ENCODE results near the gene HSD17B1.
A peak's percentile ranks its signal among the peaks of the same experiment; 100 is the strongest.
"Not testable (repeated sequence)": the region's sequence is repeated elsewhere in the genome, so short reads cannot be mapped to it uniquely, and the experiment has no call there.

HSD17B1 gene

GRCh38 chr17:42537156-42537805, 15.4 kb upstream of the HSD17B1 start:
- peak overlapping the region; percentile 79 to 83 for H3K4me3 ChIP-seq (ENCODE audit: low read depth in 1 of 2, low read length in 1 of 2)
- H3K4me1 ChIP-seq (ENCODE audit: control insufficient read depth in 1 of 2, insufficient read depth in 1 of 2, low read depth in 1 of 2, low read length in 1 of 2) = peaks cover 17 to 18% of the 10 kb centered on the region in 2 experiments
- peak overlapping the region; percentile 80 for H3K27ac ChIP-seq
- no peaks in the 10 kb centered on the region for H3K9me3 ChIP-seq
- H3K27me3 ChIP-seq = no peaks in the 10 kb centered on the region
- peaks cover 24% of the 10 kb centered on the region for H3K36me3 ChIP-seq
- TF ChIP-seq CTCF (IDR thresholded peaks at IDR 0.05) = no peak

- Histone ChIP-seq H3K36me3 (peaks cover 31% of the 10 kb centered on the region), H3K4me3 (ENCODE audit: low read depth in 1 of 2, low read length in 1 of 2) (no peak overlapping the region), H3K27me3 (no peaks in the 10 kb centered on the region), H3K27ac (no peak overlapping the region), H3K4me1 (ENCODE audit: control insufficient read depth in 1 of 2, insufficient read depth in 1 of 2, low read depth in 1 of 2, low read length in 1 of 2) (peaks cover 16 to 17% of the 10 kb centered on the region in 2 experiments), H3K9me3 (no peaks in the 10 kb centered on the region)
- TF ChIP-seq CTCF (IDR thresholded peaks at IDR 0.05) = no peak
Observed at GRCh38 chr17:42537826-42538451, 14.8 kb upstream of the HSD17B1 start.

- no peak for TF ChIP-seq CTCF (IDR thresholded peaks at IDR 0.05)
- no peak overlapping the region for H3K27ac ChIP-seq
- H3K4me1 ChIP-seq (ENCODE audit: control insufficient read depth in 1 of 2, insufficient read depth in 1 of 2, low read depth in 1 of 2, low read length in 1 of 2) = peaks cover 16 to 17% of the 10 kb centered on the region in 2 experiments
- no peak overlapping the region for H3K4me3 ChIP-seq (ENCODE audit: low read depth in 1 of 2, low read length in 1 of 2)
- no peaks in the 10 kb centered on the region for H3K27me3 ChIP-seq
- H3K36me3 ChIP-seq = peaks cover 36% of the 10 kb centered on the region
- no peaks in the 10 kb centered on the region for H3K9me3 ChIP-seq
Observed at GRCh38 chr17:42538482-42538881, 14.2 kb upstream of the HSD17B1 start.

- peaks cover 12 to 13% of the 10 kb centered on the region in 2 experiments for H3K4me1 ChIP-seq (ENCODE audit: control insufficient read depth in 1 of 2, insufficient read depth in 1 of 2, low read depth in 1 of 2, low read length in 1 of 2)
- not testable (repeated sequence) for H3K27me3 ChIP-seq; H3K27ac ChIP-seq; H3K9me3 ChIP-seq; H3K4me3 ChIP-seq (ENCODE audit: low read depth in 1 of 2, low read length in 1 of 2)
- H3K36me3 ChIP-seq = peaks cover 50% of the 10 kb centered on the region
Observed at GRCh38 chr17:42540558-42540957, 12.2 kb upstream of the HSD17B1 start.

GRCh38 chr17:42541041-42541833, 11.5 kb upstream of the HSD17B1 start:
- Histone ChIP-seq H3K4me1 (ENCODE audit: control insufficient read depth in 1 of 2, insufficient read depth in 1 of 2, low read depth in 1 of 2, low read length in 1 of 2) (peaks cover 8 to 10% of the 10 kb centered on the region in 2 experiments), H3K27me3 (no peaks in the 10 kb centered on the region), H3K27ac (no peak overlapping the region), H3K4me3 (ENCODE audit: low read depth in 1 of 2, low read length in 1 of 2) (no peak overlapping the region), H3K9me3 (no peaks in the 10 kb centered on the region), H3K36me3 (peaks cover 50% of the 10 kb centered on the region)
- no peak for TF ChIP-seq CTCF (IDR thresholded peaks at IDR 0.05)

Measured in neutrophil (primary cell).